Neural cell (in vitro differentiated cells): ENCODE measurements around the gene ZBTB40. TPM values are rescaled to one million over a fixed set of nuclear protein-coding genes. Genes with fewer than 3 reads are reported as not detected.

Source experiments
- H2AFZ ChIP-seq: fragments of 200-600, 300-800 bp; sonication (generic), shearing (Covaris generic); 2 replicates; pipeline ENCODE4 v1.6.0; 2014; ENCODE audit warnings: low read depth, mild to moderate bottlenecking, antibody characterized with exemption, low read length, moderate library complexity
- H3F3A ChIP-seq: fragments of 200-600 bp; shearing (Covaris generic); 2 replicates; pipeline ENCODE4 v1.6.1; 2016; ENCODE audit warnings: mild to moderate bottlenecking, moderate library complexity, mixed read lengths, antibody characterized with exemption, low read length; ENCODE audit not compliant: insufficient read depth, poor library complexity, severe bottlenecking
- H3K27ac ChIP-seq: fragments of 200-600, 300-800 bp; sonication (generic), shearing (Covaris generic); 2 replicates; pipeline ENCODE4 v1.5.1; 2014; ENCODE audit warnings: mild to moderate bottlenecking, low read length, moderate library complexity
- H3K27me3 ChIP-seq: fragments of 300-800, 200-600 bp; sonication (generic), shearing (Covaris generic); 2 replicates; pipeline ENCODE4 v1.6.0; 2014; ENCODE audit warnings: mild to moderate bottlenecking, low read depth, low read length, moderate library complexity; ENCODE audit not compliant: insufficient read depth
- H3K36me3 ChIP-seq: fragments of 300-800, 200-600 bp; sonication (generic), shearing (Covaris generic); 2 replicates; pipeline ENCODE4 v1.5.1; 2014; ENCODE audit warnings: mild to moderate bottlenecking, antibody characterized with exemption, low read length, moderate library complexity; ENCODE audit not compliant: insufficient read depth
- H3K4me2 ChIP-seq: fragments of 300-800, 200-600 bp; sonication (generic), shearing (Covaris generic); 2 replicates; pipeline ENCODE4 v1.6.0; 2014; ENCODE audit warnings: mild to moderate bottlenecking, low read length
- H3K4me3 ChIP-seq: fragments of 300-800, 200-600 bp; sonication (generic), shearing (Covaris generic); 2 replicates; pipeline ENCODE4 v1.5.1; 2014; ENCODE audit warnings: mild to moderate bottlenecking, low read length, moderate library complexity
- H3K79me2 ChIP-seq: fragments of 200-600 bp; shearing (Covaris generic); replicated peaks from 2 replicates; pipeline ENCODE4 v1.6.0; 2014; ENCODE audit warnings: mild to moderate bottlenecking, low read length, moderate library complexity; ENCODE audit not compliant: insufficient read depth
- H3K9ac ChIP-seq: fragments of 300-800, 200-600 bp; sonication (generic), shearing (Covaris generic); 2 replicates; pipeline ENCODE4 v1.6.1; 2016; ENCODE audit warnings: mild to moderate bottlenecking, low read length, mixed read lengths
- H3K9me2 ChIP-seq: fragments of 200-600 bp; shearing (Covaris generic); 2 replicates; pipeline ENCODE4 v1.6.1; 2016; ENCODE audit warnings: mild to moderate bottlenecking, low read length, mixed read lengths; ENCODE audit not compliant: insufficient read depth
- H3K9me3 ChIP-seq: fragments of 200-600, 300-800 bp; sonication (generic), shearing (Covaris generic); 2 replicates; pipeline ENCODE4 v1.6.1; 2016; ENCODE audit warnings: mild to moderate bottlenecking, mixed run types, low read length, moderate library complexity, mixed read lengths
- H4K20me1 ChIP-seq: fragments of 200-600 bp; shearing (Covaris generic); 2 replicates; pipeline ENCODE4 v1.6.1; 2016; ENCODE audit warnings: mild to moderate bottlenecking, mixed run types; ENCODE audit not compliant: insufficient read depth
- CTCF ChIP-seq: fragments of 450-650 bp; IDR thresholded peaks from 2 replicates; pipeline ENCODE4 v1.5.1; 2014; ENCODE audit warnings: antibody characterized with exemption, mild to moderate bottlenecking, moderate library complexity; ENCODE audit not compliant: poor library complexity, severe bottlenecking
- EP300 ChIP-seq: fragments of 450-650 bp; conservative IDR thresholded peaks from 2 replicates; pipeline ENCODE4 v1.6.1; 2014; ENCODE audit warnings: antibody characterized with exemption, mild to moderate bottlenecking, moderate library complexity; ENCODE audit not compliant: poor library complexity, severe bottlenecking
- EZH2 ChIP-seq: fragments of 200-600, 300-800 bp; shearing (Covaris generic), sonication (generic); IDR thresholded peaks from 2 replicates; pipeline ENCODE4 v1.6.1; 2014; ENCODE audit warnings: antibody characterized with exemption, low read length, borderline replicate concordance, mild to moderate bottlenecking; ENCODE audit not compliant: insufficient read depth, poor library complexity, severe bottlenecking
- MXI1 ChIP-seq: fragments of 450-650 bp; conservative IDR thresholded peaks from 2 replicates; pipeline ENCODE4 v1.6.1; 2014; ENCODE audit warnings: antibody characterized with exemption, mild to moderate bottlenecking; ENCODE audit not compliant: poor library complexity, severe bottlenecking
- POLR2AphosphoS5 ChIP-seq: IDR thresholded peaks from 2 replicates; pipeline ENCODE4 v1.6.1; 2012
- RAD21 ChIP-seq: fragments of 450-650 bp; conservative IDR thresholded peaks from 2 replicates; pipeline ENCODE4 v1.6.1; 2014; ENCODE audit warnings: antibody characterized with exemption, mild to moderate bottlenecking, moderate library complexity
- REST ChIP-seq: IDR thresholded peaks from 2 replicates; pipeline ENCODE4 v1.6.1; 2012; ENCODE audit warnings: borderline replicate concordance
- SMC3 ChIP-seq: fragments of 450-650 bp; conservative IDR thresholded peaks from 2 replicates; pipeline ENCODE4 v1.6.1; 2014; ENCODE audit warnings: antibody characterized with exemption, mild to moderate bottlenecking, moderate library complexity; ENCODE audit not compliant: poor library complexity
- TAF1 ChIP-seq: IDR thresholded peaks from 2 replicates; pipeline ENCODE4 v1.6.1; 2012; ENCODE audit warnings: low read depth
- polyA plus RNA-seq: library from polyadenylated mRNA; depleted of rRNA; stranded (reverse); fragments of >200 nt; gene quantifications from 2 replicates; pipeline ENCODE4 v1.2.3, GENCODE V29; 2014

ZBTB40 gene
- polyA plus RNA-seq, 1 donor from 2014 or later: 12.7 TPM

- no peak overlapping the region for H3K4me2 ChIP-seq
- no peak overlapping the region for H3K4me3 ChIP-seq
- H3K9me3 ChIP-seq: no peaks in the 10 kb centered on the region
- H3K27me3 ChIP-seq: no peaks in the 10 kb centered on the region
- no peaks in the 10 kb centered on the region for H3K9me2 ChIP-seq
- H2AFZ ChIP-seq: no peak overlapping the region
- no peak overlapping the region for H3K27ac ChIP-seq
- no peak overlapping the region for H3K9ac ChIP-seq
- H4K20me1 ChIP-seq: no peaks in the 10 kb centered on the region
- H3K36me3 ChIP-seq: no peaks in the 10 kb centered on the region
- no peak for TF ChIP-seq SMC3
- TF ChIP-seq POLR2AphosphoS5: no peak
- no peaks in the 10 kb centered on the region for H3F3A ChIP-seq
- H3K79me2 ChIP-seq: no peaks in the 10 kb centered on the region
Observed at GRCh38 chr1:22434717-22435116, 16.9 kb upstream of the ZBTB40 start.

- Histone ChIP-seq H3K9ac (no peak overlapping the region), H3K79me2 (no peaks in the 10 kb centered on the region), H3K9me3 (no peaks in the 10 kb centered on the region), H3K27ac (no peak overlapping the region), H3K4me3 (no peak overlapping the region), H3K36me3 (no peaks in the 10 kb centered on the region), H2AFZ (no peak overlapping the region), H4K20me1 (no peaks in the 10 kb centered on the region), H3K27me3 (no peaks in the 10 kb centered on the region), H3F3A (no peaks in the 10 kb centered on the region), H3K4me2 (no peak overlapping the region), H3K9me2 (no peaks in the 10 kb centered on the region)
- TF ChIP-seq RAD21 (no peak), REST (no peak), MXI1 (no peak), SMC3 (no peak), EP300 (no peak), TAF1 (no peak), EZH2 (no peak), CTCF (no peak), POLR2AphosphoS5 (no peak)
Observed at GRCh38 chr1:22436948-22437347, 14.7 kb upstream of the ZBTB40 start.

- Histone ChIP-seq H3K79me2 (no peaks in the 10 kb centered on the region), H2AFZ (no peak overlapping the region), H3K9ac (no peak overlapping the region), H3K27ac (no peak overlapping the region), H3K36me3 (no peaks in the 10 kb centered on the region), H3K9me2 (no peaks in the 10 kb centered on the region), H3K4me2 (no peak overlapping the region), H3K9me3 (no peaks in the 10 kb centered on the region), H3F3A (no peaks in the 10 kb centered on the region), H3K27me3 (no peaks in the 10 kb centered on the region), H3K4me3 (no peak overlapping the region), H4K20me1 (no peaks in the 10 kb centered on the region)
- no peak for TF ChIP-seq SMC3
- no peak for TF ChIP-seq RAD21
- no peak for TF ChIP-seq EZH2
- TF ChIP-seq CTCF: no peak
- TF ChIP-seq EP300: no peak
- no peak for TF ChIP-seq POLR2AphosphoS5
- no peak for TF ChIP-seq REST
- TF ChIP-seq TAF1: no peak
- no peak for TF ChIP-seq MXI1
Observed at GRCh38 chr1:22437573-22437972, 14.1 kb upstream of the ZBTB40 start.
